ENCODE results near the gene TSHR.
"Not testable (repeated sequence)": the region's sequence is repeated elsewhere in the genome, so short reads cannot be mapped to it uniquely, and the experiment has no call there.

The TSHR gene

DNA sequence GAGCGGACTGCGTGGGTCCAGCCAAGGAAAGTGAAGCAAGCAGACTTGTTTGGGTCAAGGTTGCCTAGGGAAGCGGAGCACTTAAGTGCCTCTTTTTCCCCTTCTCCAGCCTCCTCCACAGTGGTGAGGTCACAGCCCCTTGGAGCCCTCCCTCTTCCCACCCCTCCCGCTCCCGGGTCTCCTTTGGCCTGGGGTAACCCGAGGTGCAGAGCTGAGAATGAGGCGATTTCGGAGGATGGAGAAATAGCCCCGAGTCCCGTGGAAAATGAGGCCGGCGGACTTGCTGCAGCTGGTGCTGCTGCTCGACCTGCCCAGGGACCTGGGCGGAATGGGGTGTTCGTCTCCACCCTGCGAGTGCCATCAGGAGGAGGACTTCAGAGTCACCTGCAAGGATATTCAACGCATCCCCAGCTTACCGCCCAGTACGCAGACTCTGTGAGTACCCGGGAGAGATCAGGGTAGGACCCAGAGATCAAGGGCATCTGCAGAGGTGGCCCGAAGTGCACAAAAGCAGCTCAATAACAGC is at the start of gene TSHR:
TSHR (plus strand) TSS at position 206 of the 526 bp plus-strand sequence; CDS start at position 266, 60 bp downstream.
- no peak for DNase-seq (ENCODE audit: low spot score)

GRCh38 chr14:80906336-80906735 is 49.1 kb upstream of the TSHR start:
- DNase-seq (ENCODE audit: low spot score): no peak

DNA sequence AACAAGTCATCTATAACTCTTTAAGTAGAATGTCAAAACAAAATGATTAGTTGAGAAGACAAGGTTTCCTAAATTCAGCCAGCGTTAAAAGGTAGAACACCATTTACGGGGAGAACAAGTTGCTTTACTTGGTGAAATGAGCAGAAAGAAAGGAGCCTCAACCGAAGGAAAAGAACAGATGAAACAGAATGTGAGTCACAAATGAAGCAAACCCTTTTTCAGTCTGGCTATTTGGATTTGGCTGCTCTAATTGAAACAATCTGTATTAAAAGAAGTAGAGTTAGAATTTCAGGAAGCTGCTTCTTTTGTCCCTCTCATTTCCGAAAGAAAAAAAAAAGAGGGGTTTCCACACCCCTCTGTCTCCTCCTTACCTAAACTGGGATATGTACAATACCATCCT is 48.5 kb upstream of the TSHR start:
- DNase-seq (ENCODE audit: low spot score): no peak

- DNase-seq (ENCODE audit: low spot score): not testable (repeated sequence)
Measured at GRCh38 chr14:80912013-80912412, 43.4 kb upstream of the TSHR start.

DNA sequence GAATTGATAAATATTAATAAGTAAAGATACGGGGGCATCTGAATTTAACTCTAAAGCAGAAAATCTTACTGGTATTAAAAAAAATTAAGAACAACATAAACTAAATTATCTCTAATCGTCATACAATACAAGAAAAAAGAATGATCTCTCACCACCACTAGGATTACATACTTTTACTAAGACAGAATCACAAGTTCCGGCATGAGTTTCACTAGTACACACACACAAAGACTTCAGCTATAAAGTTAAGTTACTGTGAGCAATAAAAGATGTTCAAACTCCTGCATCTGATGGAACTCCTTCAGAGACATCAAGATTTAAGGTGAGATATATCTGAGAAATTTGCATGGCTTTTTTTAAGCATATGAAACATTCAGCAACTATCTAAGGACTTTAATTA is 35.8 kb upstream of the TSHR start:
- DNase-seq (ENCODE audit: low spot score): no peak

DNA sequence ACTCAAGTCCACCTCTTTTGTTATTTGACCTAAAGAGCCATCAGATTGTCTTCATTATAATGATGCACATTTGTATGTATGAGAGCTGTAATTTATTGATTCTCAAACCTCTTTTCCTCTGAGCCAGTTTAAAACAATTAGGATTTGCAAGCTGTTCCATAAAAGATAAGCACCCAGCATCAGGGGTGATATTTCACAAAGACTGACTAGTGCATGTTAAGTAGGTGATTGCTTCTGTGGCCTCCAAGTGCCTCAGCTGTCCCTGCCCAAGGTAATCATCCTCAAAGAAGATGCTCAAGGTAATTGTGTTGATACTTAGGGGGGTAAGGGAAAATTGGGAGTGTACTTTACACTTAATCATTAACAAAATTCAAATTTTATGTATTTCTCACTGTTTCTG is 32.1 kb upstream of the TSHR start:
- no peak for DNase-seq (ENCODE audit: low spot score)

DNA sequence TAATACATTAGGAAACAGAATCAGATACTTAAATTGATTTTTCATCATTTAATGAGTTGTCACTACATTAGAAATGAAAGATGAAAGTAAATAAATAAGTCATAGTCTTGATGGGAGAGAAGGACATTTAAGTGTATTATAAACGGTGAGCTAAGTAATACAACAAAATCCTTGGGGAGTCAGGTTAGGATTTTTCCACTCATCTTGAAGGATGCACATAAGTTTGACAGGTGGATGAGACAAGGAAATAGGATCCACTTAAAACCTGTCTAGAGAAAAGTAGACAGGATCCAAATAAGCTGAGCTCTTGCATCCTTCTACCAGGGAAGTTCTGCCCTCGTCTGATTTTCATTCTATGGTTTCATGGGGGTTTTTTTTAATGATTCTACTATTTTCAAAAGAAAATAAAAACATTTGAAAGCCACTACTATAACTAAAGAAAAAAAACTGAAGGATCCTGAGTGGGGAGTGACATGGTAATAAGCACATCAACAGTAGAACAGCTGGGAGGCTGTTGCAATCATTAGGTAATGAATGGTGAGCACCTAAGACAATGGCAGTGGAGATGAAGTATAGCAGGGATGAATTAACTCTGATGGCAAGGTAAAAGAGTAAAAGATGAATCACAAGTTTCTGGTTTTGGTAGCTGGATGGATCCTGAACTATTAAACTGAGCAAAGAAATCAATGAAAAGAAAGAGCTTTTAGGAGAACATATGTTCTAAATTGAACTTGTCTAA is 30.9 kb upstream of the TSHR start:
- no peak for DNase-seq (ENCODE audit: low spot score)

- DNase-seq (ENCODE audit: low spot score): peak; percentile 14
Measured at GRCh38 chr14:80926397-80927082, 28.9 kb upstream of the TSHR start.

DNA sequence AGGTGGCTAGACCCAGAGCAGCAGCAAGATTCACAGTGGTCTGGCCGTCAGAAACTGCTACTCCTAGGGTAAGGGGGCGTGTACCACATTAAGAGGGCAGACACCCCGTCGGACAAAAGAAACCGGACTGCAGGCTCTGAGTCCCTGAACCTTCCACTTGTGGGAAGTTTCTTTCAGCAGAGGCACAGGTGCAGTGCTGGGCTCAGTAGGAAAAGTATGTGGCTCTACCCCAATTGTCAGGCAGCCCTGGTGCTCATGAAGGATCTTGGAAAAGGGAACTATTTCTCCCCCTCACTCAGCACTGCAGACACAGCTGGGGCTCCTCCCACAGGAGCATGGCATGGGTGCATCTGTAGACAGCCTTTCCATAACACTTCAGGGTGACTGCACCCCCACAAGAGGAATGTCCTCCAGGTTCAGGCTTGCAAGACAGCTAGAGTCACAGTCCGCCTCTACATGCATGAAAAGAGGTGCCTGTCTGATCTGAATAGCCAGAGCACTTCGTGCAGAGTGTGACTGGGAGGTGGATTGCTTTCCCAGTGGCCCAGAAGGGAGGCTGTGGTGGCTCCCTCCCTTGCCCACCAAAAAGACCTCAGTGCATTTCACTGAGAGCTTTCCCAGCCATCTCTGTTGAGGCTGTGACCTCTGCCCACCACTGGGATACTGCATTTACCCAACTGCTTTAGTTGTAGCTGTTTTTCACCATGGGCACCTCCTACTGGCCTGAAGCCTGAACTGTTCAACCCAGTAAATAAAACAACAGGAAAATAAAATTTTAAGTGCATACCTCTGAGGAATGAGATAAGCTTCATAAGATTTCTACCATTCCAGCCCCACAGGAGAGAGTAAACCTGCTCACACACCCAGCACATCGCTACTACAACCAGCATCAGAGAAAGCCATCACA is 28.1 kb upstream of the TSHR start:
- DNase-seq (ENCODE audit: low spot score): no peak

DNA sequence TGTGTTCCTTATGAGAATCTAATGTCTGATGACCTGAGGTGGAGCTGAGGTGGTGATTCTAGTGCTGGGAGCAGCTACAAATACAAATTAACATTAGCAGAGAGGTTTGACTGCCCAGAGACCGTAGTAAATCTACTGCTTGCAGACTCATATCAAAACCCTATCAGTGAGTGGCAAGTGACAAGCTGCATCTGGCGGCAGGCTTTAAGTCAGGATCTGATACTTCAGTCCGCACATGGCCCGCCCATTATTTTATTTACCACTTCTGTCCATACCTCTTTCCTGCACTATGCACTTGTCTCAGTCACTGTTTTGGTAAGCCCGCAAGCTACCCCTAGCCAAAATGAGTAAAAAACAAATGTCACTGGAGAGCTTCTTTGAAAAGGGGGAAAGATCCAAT is 25.3 kb upstream of the TSHR start:
- DNase-seq (ENCODE audit: low spot score): no peak

DNA sequence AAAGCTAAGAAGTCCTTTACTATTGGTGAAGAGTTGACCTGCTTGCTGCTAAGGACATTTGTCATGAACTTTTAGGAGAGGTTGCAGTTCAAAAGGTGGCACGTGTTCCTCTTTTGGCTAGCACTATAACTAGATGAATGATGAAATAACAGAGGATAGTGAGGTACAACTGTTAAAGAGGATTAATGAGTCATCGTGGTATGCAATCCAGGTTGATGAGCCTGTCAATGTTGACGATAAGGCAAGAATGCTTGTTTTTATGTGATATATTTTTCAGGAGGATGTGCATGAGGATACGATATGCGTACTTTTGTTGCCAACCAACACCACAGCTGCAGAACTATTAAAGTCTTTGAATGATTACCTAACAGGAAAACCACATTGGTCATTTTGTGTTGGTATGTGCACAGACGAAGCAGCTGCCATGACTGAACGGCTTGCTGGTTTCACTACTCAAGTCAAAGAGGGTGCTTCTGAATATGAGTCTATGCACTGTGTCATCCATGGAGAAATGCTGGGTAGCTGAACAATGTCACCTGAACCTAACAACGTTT is 24.5 kb upstream of the TSHR start:
- peak; percentile 61 for DNase-seq (ENCODE audit: low spot score)

- DNase-seq (ENCODE audit: low spot score): no peak
Measured at GRCh38 chr14:80933282-80933681, 22.1 kb upstream of the TSHR start.

- no peak for DNase-seq (ENCODE audit: low spot score)
Measured at GRCh38 chr14:80933686-80934085, 21.7 kb upstream of the TSHR start.

DNA sequence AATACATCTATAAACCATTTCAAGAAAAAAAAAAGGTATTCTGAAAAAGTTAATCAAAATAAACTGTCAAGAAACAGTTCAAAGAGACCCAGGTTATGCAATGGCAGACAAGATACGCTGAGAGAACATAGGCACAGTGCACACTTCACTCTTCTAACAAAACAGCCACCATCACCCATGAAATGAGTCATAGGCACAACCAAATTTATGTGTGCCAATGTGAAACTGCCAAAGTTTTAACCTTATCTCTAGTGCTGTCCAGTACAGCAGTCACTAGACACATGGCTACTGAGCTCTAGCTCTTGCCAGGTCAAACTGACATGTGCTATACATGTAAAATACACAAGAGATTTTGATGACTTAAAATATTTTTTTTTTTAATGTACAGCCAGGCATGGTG is 15.3 kb upstream of the TSHR start:
- DNase-seq (ENCODE audit: low spot score): peak; percentile 52

DNA sequence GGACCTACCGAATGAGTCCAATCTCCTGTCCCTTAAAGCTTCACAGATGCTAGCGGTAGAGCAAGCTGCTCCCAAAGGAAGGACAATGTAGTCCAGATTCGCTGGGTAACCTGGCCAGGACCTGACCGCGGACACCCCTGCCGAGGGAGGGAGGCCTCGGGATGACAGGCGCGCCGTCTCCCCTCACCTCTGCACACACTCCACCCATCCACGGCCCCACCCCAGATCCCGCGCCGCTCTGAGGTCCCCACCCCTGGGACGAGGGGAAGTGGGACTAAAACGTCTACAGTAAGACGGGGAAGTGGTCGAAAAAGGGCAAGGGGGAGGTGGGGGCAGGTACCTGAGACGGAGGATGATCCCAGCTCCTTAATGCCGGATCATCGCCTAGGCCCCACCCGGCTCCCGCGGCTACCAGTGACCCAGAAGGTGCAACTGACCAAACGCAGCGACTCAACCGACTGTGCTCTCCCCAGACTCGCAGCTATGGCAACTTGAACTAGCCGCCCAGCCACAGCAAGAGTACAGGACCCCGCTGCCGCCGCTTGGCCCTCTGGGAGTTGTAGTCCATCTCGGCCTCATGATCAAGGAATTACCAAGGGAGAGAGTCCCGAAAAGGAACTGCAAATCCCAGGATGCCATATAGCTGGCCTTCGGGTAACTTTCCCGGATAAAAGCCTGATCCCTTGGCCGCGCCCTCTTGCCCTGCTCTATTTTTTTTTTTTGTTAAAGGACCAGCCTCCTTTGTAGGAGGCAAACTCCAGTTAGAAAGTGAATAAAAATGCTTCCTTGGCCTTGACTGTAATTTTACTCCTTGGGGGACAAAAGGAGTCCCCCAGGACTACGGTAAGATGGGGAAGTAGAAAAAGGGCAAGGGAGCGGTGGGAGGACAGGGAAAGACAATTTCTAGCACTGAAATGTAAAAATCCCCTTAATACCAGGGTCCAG is 13.9 kb upstream of the TSHR start, which contains the start of gene CEP128:
CEP128 (minus strand) TSS at position 498 of the 945 bp plus-strand sequence.
- DNase-seq (ENCODE audit: low spot score): peak; percentile 98

- no peak for DNase-seq (ENCODE audit: low spot score)
Measured at GRCh38 chr14:80942191-80942600, 13.2 kb upstream of the TSHR start.

DNA sequence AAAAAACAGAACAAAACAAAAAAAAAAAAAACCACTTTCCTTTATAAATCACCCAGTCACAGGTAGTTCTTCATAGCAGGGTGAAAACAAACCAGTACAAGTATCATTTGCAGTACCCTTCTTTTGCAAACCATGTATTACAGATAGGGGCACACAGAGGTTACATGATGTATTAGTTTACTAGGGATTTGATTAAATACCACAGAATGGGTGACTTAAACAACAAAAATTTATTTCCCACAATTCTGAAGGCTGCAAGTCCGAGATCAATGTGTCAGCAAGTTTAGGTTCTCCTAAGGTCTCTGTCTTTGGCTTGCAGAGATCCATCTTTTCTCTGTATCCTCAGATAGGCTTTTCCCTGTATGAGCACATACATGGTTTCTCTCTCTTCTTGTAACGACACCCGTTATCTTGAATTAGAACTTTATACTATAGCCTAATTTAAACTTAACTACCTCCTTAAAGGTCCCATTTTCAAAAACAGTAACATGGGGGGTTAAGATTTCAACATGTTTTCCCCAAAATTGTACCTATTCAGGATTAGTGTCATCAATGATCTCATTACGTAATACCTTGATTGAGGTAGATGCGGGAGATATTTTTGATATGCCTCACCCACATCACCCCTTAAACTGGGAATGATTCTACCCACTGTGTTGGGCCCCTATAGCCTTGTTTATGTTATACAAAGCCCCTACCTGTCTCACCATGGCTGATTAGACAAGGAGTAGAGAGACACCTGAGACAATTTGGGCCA is 10.4 kb upstream of the TSHR start:
- no peak for DNase-seq (ENCODE audit: low spot score)

GRCh38 chr14:80946187-80946586 is 9.2 kb upstream of the TSHR start:
- DNase-seq (ENCODE audit: low spot score): peak; percentile 86

GRCh38 chr14:80946797-80947196 is 8.6 kb upstream of the TSHR start:
- no peak for DNase-seq (ENCODE audit: low spot score)

GRCh38 chr14:80948291-80948690 is 7.1 kb upstream of the TSHR start:
- DNase-seq (ENCODE audit: low spot score): no peak
